ENCODE data around the gene CYP27C1.

- TF ChIP-seq EZH2 (IDR thresholded peaks at IDR 0.05; ENCODE audit: low read length) (no peak), CTCF (optimal IDR thresholded peaks at IDR 0.05 in 1 of 3, IDR thresholded peaks at IDR 0.05 in 1 of 3, conservative IDR thresholded peaks at IDR 0.05 in 1 of 3; ENCODE audit: extremely low read depth in 1 of 3, insufficient read depth in 2 of 3, low read length in 3 of 3) (no peak)
These were observed 34.4 kb downstream of the CYP27C1 start for GRCh38 chr2:127185705-127186104.
